Uterus (tissue), 4 donors: Measurements from ENCODE around the gene WDFY1. TPM values are rescaled to one million over a fixed set of nuclear protein-coding genes. Genes with fewer than 3 reads are reported as not detected.

ENCODE experiments used
- DNase-seq, 2 donors: peaks; one replicate each; pipeline ENCODE4 v3.0.0-alpha.2; 2019 to 2020
- H3K27ac ChIP-seq, 2 donors: fragments of 200-600 bp; sonication (generic); 1 replicate in 1 of 2; 2 replicates in 1 of 2; pipeline ENCODE4 v1.5.1; 2016 to 2018
- H3K27me3 ChIP-seq, 2 donors: fragments of 200-600 bp; sonication (generic); one replicate each; pipeline ENCODE4 v1.5.1; 2018 to 2019; ENCODE audit warnings: control low read depth in 1 of 2
- H3K36me3 ChIP-seq, 2 donors: fragments of 200-600 bp; sonication (generic); one replicate each; pipeline ENCODE4 v1.5.1; 2019; ENCODE audit warnings: control low read depth in 1 of 2
- H3K4me1 ChIP-seq, 2 donors: fragments of 200-600 bp; sonication (generic); one replicate each; pipeline ENCODE4 v1.5.1; 2018 to 2019; ENCODE audit warnings: control low read depth in 1 of 2
- H3K4me3 ChIP-seq, 2 donors: fragments of 200-600 bp; sonication (generic); 1 replicate in 1 of 2; 2 replicates in 1 of 2; pipeline ENCODE4 v1.5.1; 2018 to 2019; ENCODE audit warnings: mild to moderate bottlenecking in 1 of 2
- H3K9me3 ChIP-seq, 2 donors: fragments of 200-600 bp; sonication (generic); one replicate each; pipeline ENCODE4 v1.5.1; 2019; ENCODE audit warnings: control low read depth in 1 of 2
- CTCF ChIP-seq, 4 experiments: fragments of 200-600 bp in 2 of 4; fragments of 450-650 bp in 2 of 4; sonication (generic) in 2 of 4; IDR thresholded peaks; one replicate each; pipeline ENCODE4 v1.5.1; 2016 to 2019; ENCODE audit warnings: antibody characterized with exemption in 4 of 4, mild to moderate bottlenecking in 2 of 4, moderate library complexity in 1 of 4
- POLR2A ChIP-seq, 2 donors: fragments of 450-650 bp; IDR thresholded peaks; one replicate each; pipeline ENCODE4 v1.6.1; 2016; ENCODE audit warnings: antibody characterized with exemption in 2 of 2, mild to moderate bottlenecking in 1 of 2, moderate library complexity in 1 of 2
- intact Hi-C: fragments of 100-400 bp; cut with DNase I; formaldehyde crosslinking; loops from one replicate; pipeline ENCODE4 v1.15.1; 2023; ENCODE audit warnings: low total_unique reads
- total RNA-seq, 4 donors: library from RNA; depleted of rRNA in 3 of 4; stranded (reverse); fragments of >200 nt in 3 of 4; gene quantifications; one replicate each; pipeline versions ENCODE4 v1.1.0 to v1.2.4, GENCODE V29; 2014 to 2023
- donor health status: DM: yes; HTN: yes; CAD: no.

WDFY1 gene
- total RNA-seq, 4 donors from 2014 or later, result 17.2 to 112 (median 39.1) TPM

GRCh38 chr2:223971731-223972130, 26.6 kb upstream of the WDFY1 start:
- Histone ChIP-seq H3K27ac (no peak overlapping the region), H3K36me3 (no peaks in the 10 kb centered on the region), H3K9me3 (no peaks in the 10 kb centered on the region), H3K27me3 (no peaks in the 10 kb centered on the region), H3K4me1 (no peaks in the 10 kb centered on the region), H3K4me3 (no peak overlapping the region)
- no peak for DNase-seq
- intact Hi-C loops, result no loop called here
- TF ChIP-seq CTCF (IDR thresholded peaks at IDR 0.05), result no peak
- TF ChIP-seq POLR2A (IDR thresholded peaks at IDR 0.05), result no peak

- peak in 1 of 2 donors; percentile 33 for DNase-seq
- Histone ChIP-seq H3K27ac (no peak overlapping the region), H3K4me3 (no peak overlapping the region), H3K27me3 (no peaks in the 10 kb centered on the region), H3K36me3 (no peaks in the 10 kb centered on the region), H3K9me3 (no peaks in the 10 kb centered on the region), H3K4me1 (no peaks in the 10 kb centered on the region)
- intact Hi-C loops, result no loop called here
- no peak for TF ChIP-seq POLR2A (IDR thresholded peaks at IDR 0.05)
- TF ChIP-seq CTCF (IDR thresholded peaks at IDR 0.05), result peak; percentile 77 to 86 (median 85)
Measured at GRCh38 chr2:223970343-223971128, 25.4 kb upstream of the WDFY1 start.

- H3K9me3 ChIP-seq, result no peaks in the 10 kb centered on the region
- H3K4me3 ChIP-seq, result no peak overlapping the region
- DNase-seq, result no peak
- H3K4me1 ChIP-seq, result no peaks in the 10 kb centered on the region
- no peak overlapping the region for H3K27ac ChIP-seq
- intact Hi-C loops, result no loop called here
- H3K27me3 ChIP-seq, result no peaks in the 10 kb centered on the region
- no peaks in the 10 kb centered on the region for H3K36me3 ChIP-seq
- TF ChIP-seq POLR2A (IDR thresholded peaks at IDR 0.05), result no peak
- TF ChIP-seq CTCF (IDR thresholded peaks at IDR 0.05), result no peak
Measured at GRCh38 chr2:223969856-223970255, 24.7 kb upstream of the WDFY1 start.

- H3K36me3 ChIP-seq, result no peaks in the 10 kb centered on the region
- no peaks in the 10 kb centered on the region for H3K27me3 ChIP-seq
- intact Hi-C loops, result no loop called here
- no peaks in the 10 kb centered on the region for H3K4me1 ChIP-seq
- no peak for DNase-seq
- TF ChIP-seq POLR2A (IDR thresholded peaks at IDR 0.05) (no peak), CTCF (IDR thresholded peaks at IDR 0.05) (no peak)
- no peaks in the 10 kb centered on the region for H3K9me3 ChIP-seq
- no peak overlapping the region for H3K4me3 ChIP-seq
- H3K27ac ChIP-seq, result no peak overlapping the region
Measured at GRCh38 chr2:223969315-223969714, 24.2 kb upstream of the WDFY1 start.

GRCh38 chr2:223967981-223968380, 22.8 kb upstream of the WDFY1 start:
- DNase-seq, result no peak
- Histone ChIP-seq H3K36me3 (no peaks in the 10 kb centered on the region), H3K27me3 (no peaks in the 10 kb centered on the region), H3K9me3 (no peaks in the 10 kb centered on the region), H3K27ac (no peak overlapping the region), H3K4me1 (peaks cover 0 to 3% of the 10 kb centered on the region in 2 donors), H3K4me3 (no peak overlapping the region)
- intact Hi-C loops, result no loop called here
- TF ChIP-seq CTCF (IDR thresholded peaks at IDR 0.05), result no peak
